Smooth muscle cell (in vitro differentiated cells): ENCODE results near the gene PPP1R16B. TPM values are rescaled to one million over a fixed set of nuclear protein-coding genes. Genes with fewer than 3 reads are reported as not detected.

Experiments
- DNase-seq: peaks from one replicate; lab custom pipeline; 2025; ENCODE audit not compliant: unreplicated experiment; lab: John Stamatoyannopoulos, UW
- H2AFZ ChIP-seq: fragments of 200-600 bp; sonication (generic); 2 replicates; pipeline ENCODE4 v1.6.0; 2016; ENCODE audit warnings: antibody characterized with exemption, low read depth, mild to moderate bottlenecking
- H3F3A ChIP-seq: fragments of 200-600 bp; sonication (generic); 2 replicates; pipeline ENCODE4 v1.6.0; 2017; ENCODE audit warnings: antibody characterized with exemption, low read depth
- H3K27ac ChIP-seq: fragments of 200-600 bp; sonication (generic); 2 replicates; pipeline ENCODE4 v1.5.1; 2016; ENCODE audit warnings: low read depth, mild to moderate bottlenecking
- H3K27me3 ChIP-seq: fragments of 200-600 bp; sonication (generic); 2 replicates; pipeline ENCODE4 v1.6.1; 2016; ENCODE audit warnings: low read depth, mild to moderate bottlenecking
- H3K36me3 ChIP-seq: fragments of 200-600 bp; sonication (generic); 2 replicates; pipeline ENCODE4 v1.5.1; 2016; ENCODE audit warnings: low read depth
- H3K4me1 ChIP-seq: fragments of 200-600 bp; sonication (generic); 2 replicates; pipeline ENCODE4 v1.5.1; 2016; ENCODE audit warnings: low read depth
- H3K4me2 ChIP-seq: fragments of 200-600 bp; sonication (generic); 2 replicates; pipeline ENCODE4 v1.6.0; 2016; ENCODE audit warnings: mild to moderate bottlenecking
- H3K4me3 ChIP-seq: fragments of 200-600 bp; sonication (generic); 2 replicates; pipeline ENCODE4 v1.5.1; 2016; ENCODE audit warnings: mild to moderate bottlenecking
- H3K79me2 ChIP-seq: fragments of 200-600 bp; sonication (generic); 2 replicates; pipeline ENCODE4 v1.6.0; 2016; ENCODE audit warnings: low read depth, mild to moderate bottlenecking
- H3K9ac ChIP-seq: fragments of 200-600 bp; sonication (generic); 2 replicates; pipeline ENCODE4 v1.6.0; 2016; ENCODE audit warnings: low read depth
- H3K9me3 ChIP-seq: fragments of 200-600 bp; sonication (generic); replicated peaks from 2 replicates; pipeline ENCODE4 v1.5.1; 2016; ENCODE audit warnings: low read depth
- H4K20me1 ChIP-seq: fragments of 200-600 bp; sonication (generic); 2 replicates; pipeline ENCODE4 v1.6.0; 2016; ENCODE audit warnings: low read depth
- CTCF ChIP-seq: fragments of 200-600 bp; sonication (generic); IDR thresholded peaks from 2 replicates; pipeline ENCODE4 v1.5.1; 2017; ENCODE audit warnings: borderline replicate concordance, mild to moderate bottlenecking, antibody characterized with exemption; ENCODE audit not compliant: insufficient read depth, poor library complexity, severe bottlenecking
- WGBS: methylation state at CpG from one replicate; pipeline ENCODE4 v1.1.7; 2016; ENCODE audit warnings: low lambda C conversion rate; 5-methylcytosine and 5-hydroxymethylcytosine counted together
- polyA plus RNA-seq: library from polyadenylated mRNA; unstranded; fragments of >200 nt; fragmentation: Nextera tagmentation; extraction: Ambion mirVana; gene quantifications from 2 replicates; pipeline ENCODE4 v1.2.1, GENCODE V29; 2016
- total RNA-seq: library from RNA; depleted of rRNA; stranded (reverse); fragments of >200 nt; gene quantifications from 2 replicates; pipeline ENCODE4 v1.2.3, GENCODE V29; 2014

Gene PPP1R16B
- total and polyA plus RNA-seq, 2 experiments from 2014 or later: not detected

GRCh38 chr20:38782275-38782674 is 23.2 kb upstream of the PPP1R16B start:
- no peak for DNase-seq
- Histone ChIP-seq H3K9ac (no peak overlapping the region), H3K4me2 (no peak overlapping the region), H2AFZ (no peak overlapping the region), H3K36me3 (no peaks in the 10 kb centered on the region), H3K9me3 (no peaks in the 10 kb centered on the region), H3K4me3 (no peak overlapping the region), H3K79me2 (no peaks in the 10 kb centered on the region), H3K27ac (no peak overlapping the region), H4K20me1 (no peaks in the 10 kb centered on the region), H3F3A (peaks cover 9% of the 10 kb centered on the region), H3K27me3 (no peaks in the 10 kb centered on the region), H3K4me1 (peaks cover 4% of the 10 kb centered on the region)
- WGBS: 92% methylated on average over 3 of the region's 3 CpGs
- TF ChIP-seq CTCF: no peak

DNA sequence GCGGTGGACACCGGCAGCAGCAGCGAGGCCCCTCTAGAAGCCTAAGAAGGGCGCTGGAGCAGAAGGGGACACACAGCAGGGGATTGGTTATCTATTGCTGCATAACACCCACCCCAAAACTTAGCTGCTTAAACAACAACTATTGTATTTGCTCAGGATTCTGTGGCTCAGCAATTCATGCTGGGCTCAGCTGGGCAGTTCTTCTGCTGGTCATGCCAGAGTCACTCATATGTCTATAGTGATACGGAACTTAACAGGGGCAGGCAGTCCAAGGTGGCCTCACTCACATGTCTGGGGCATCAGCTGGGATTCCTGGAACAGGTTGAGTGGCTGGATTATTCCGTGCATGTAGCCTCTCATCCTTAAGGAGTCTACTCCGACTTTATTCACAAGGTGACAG is 17.6 kb upstream of the PPP1R16B start:
- Histone ChIP-seq H3K79me2 (no peaks in the 10 kb centered on the region), H3K27me3 (no peaks in the 10 kb centered on the region), H3K27ac (no peak overlapping the region), H4K20me1 (no peaks in the 10 kb centered on the region), H3K9me3 (no peaks in the 10 kb centered on the region), H3F3A (no peaks in the 10 kb centered on the region), H3K36me3 (no peaks in the 10 kb centered on the region), H2AFZ (no peak overlapping the region), H3K4me3 (no peak overlapping the region), H3K4me1 (no peaks in the 10 kb centered on the region), H3K9ac (no peak overlapping the region), H3K4me2 (no peak overlapping the region)
- TF ChIP-seq CTCF: no peak
- no peak for DNase-seq
- 87% methylated on average over 7 of the region's 7 CpGs for WGBS

DNA sequence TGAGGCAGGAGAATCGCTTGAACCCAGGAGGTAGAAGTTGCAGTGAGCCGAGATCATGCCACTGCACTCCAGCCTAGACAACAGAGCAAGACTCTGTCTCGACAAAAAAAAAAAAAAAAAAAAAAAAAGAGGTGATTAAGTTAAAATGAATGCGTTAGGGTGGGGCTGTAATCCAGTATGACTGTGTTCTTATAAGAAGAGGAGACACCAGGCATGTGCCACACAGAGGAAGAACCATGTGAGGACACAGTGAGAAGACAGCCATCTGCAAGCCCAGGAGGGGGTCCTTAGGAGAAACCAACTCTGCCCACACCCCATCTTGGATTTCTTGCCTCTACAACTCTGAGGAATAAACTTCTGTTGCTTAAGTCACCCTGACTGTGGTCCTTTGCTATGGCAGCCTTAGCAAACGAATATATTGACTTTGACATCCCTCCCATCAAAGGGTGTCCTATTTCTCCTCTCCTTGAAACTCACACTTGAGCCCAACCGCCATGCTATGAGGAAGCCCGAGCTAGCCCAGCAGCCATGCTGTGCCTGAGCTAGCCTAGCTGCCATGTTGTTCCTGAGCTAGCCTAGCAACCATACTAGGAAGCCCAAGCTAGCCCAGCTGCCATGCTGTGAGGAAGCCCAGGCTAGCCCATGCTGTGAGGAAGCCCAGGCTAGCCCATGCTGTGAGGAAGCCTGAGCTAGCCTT is 15.8 kb upstream of the PPP1R16B start:
- TF ChIP-seq CTCF: no peak
- 78% methylated on average over 7 of the region's 7 CpGs for WGBS
- Histone ChIP-seq H3K4me3 (no peak overlapping the region), H3K27ac (no peak overlapping the region), H2AFZ (no peak overlapping the region), H3K79me2 (no peaks in the 10 kb centered on the region), H3K36me3 (no peaks in the 10 kb centered on the region), H4K20me1 (no peaks in the 10 kb centered on the region), H3K4me1 (no peaks in the 10 kb centered on the region), H3K4me2 (no peak overlapping the region), H3K27me3 (no peaks in the 10 kb centered on the region), H3K9ac (no peak overlapping the region), H3F3A (no peaks in the 10 kb centered on the region), H3K9me3 (no peaks in the 10 kb centered on the region)
- DNase-seq: no peak
